Endothelial cell of umbilical vein (primary cell): Measurements from ENCODE around the gene MSX2. TPM values are rescaled to one million over a fixed set of nuclear protein-coding genes. Genes with fewer than 3 reads are reported as not detected.

Experiments used
- BruUV-seq: library from RNA; stranded (reverse); fragments of 400-500 nt; replicated peaks from 2 replicates; lab custom pipeline; 2021; lab: Mats Ljungman, UMichigan
- CTCF ChIA-PET: fragments of 300-600, 350-600 bp; sonication (Branson Sonifier 250); formaldehyde crosslinking; loops from one replicate; lab custom pipeline; 2021; ENCODE audit warnings: antibody characterized with exemption, inconsistent platforms; lab: Charles Lee
- POLR2A ChIA-PET: fragments of 300-600, 350-600 bp; sonication (Branson Sonifier 250); formaldehyde crosslinking; loops from one replicate; lab custom pipeline; 2021; ENCODE audit warnings: antibody characterized with exemption, inconsistent platforms; lab: Charles Lee
- DNase-seq: peaks from one replicate; pipeline ENCODE4 v3.0.0-alpha.2; 2011; ENCODE audit warnings: low read depth, low spot score
- FAIRE-seq: peaks from 2 replicates; lab custom pipeline; 2011; peaks lifted over from hg19 to GRCh38; lab: Jason Lieb, UNC
- H2AFZ ChIP-seq: 2 replicates; pipeline ENCODE4 v1.6.0; 2012; ENCODE audit warnings: low read depth, low read length, control low read depth, inconsistent platforms
- H3K27ac ChIP-seq: 2 replicates; pipeline ENCODE4 v1.5.1; 2011; ENCODE audit warnings: low read depth, mild to moderate bottlenecking, control low read depth, low read length, moderate library complexity; ENCODE audit not compliant: insufficient read depth
- H3K27me3 ChIP-seq, 2 experiments: 2 replicates each; pipeline versions ENCODE4 v1.6.0 to v1.6.1; 2011; ENCODE audit warnings: low read length in 2 of 2, mixed read lengths in 1 of 2; ENCODE audit not compliant: control insufficient read depth in 2 of 2, insufficient read depth in 2 of 2
- H3K36me3 ChIP-seq, 2 experiments: 2 replicates in 1 of 2; 3 replicates in 1 of 2; pipeline ENCODE4 v1.5.1; 2011; ENCODE audit warnings: low read length in 2 of 2, mild to moderate bottlenecking in 1 of 2, moderate library complexity in 1 of 2; ENCODE audit not compliant: control insufficient read depth in 2 of 2, insufficient read depth in 2 of 2; ENCODE audit errors: extremely low read depth in 1 of 2
- H3K4me1 ChIP-seq: 3 replicates; pipeline ENCODE4 v1.5.1; 2011; ENCODE audit warnings: mild to moderate bottlenecking, low read length; ENCODE audit not compliant: control insufficient read depth, insufficient read depth; ENCODE audit errors: extremely low read depth
- H3K4me2 ChIP-seq: 2 replicates; pipeline ENCODE4 v1.6.1; 2011; ENCODE audit warnings: low read length, control low read depth, mixed read lengths; ENCODE audit not compliant: insufficient read depth
- H3K4me3 ChIP-seq, 3 experiments: fragments of 200-600 bp in 1 of 3; sonication (generic), shearing (Covaris generic) in 1 of 3; replicated peaks in 1 of 3; 2 replicates each; pipeline ENCODE4 v1.5.1; 2011 to 2016; ENCODE audit warnings: control low read depth in 3 of 3, low read length in 3 of 3, mild to moderate bottlenecking in 2 of 3, inconsistent platforms in 1 of 3, low read depth in 1 of 3, moderate library complexity in 1 of 3; ENCODE audit not compliant: insufficient read depth in 1 of 3
- H3K79me2 ChIP-seq: 2 replicates; pipeline ENCODE4 v1.6.0; 2012; ENCODE audit warnings: low read length, inconsistent platforms; ENCODE audit not compliant: control insufficient read depth, insufficient read depth
- H3K9ac ChIP-seq: replicated peaks from 2 replicates; pipeline ENCODE3; 2011; ENCODE audit warnings: low read length, control low read depth; ENCODE audit not compliant: insufficient read depth; ENCODE audit errors: extremely low read depth
- H3K9me1 ChIP-seq: replicated peaks from 3 replicates; pipeline ENCODE4 v1.6.0; 2011; ENCODE audit warnings: mild to moderate bottlenecking, low read length; ENCODE audit not compliant: control insufficient read depth, insufficient read depth; ENCODE audit errors: extremely low read depth
- H3K9me3 ChIP-seq: replicated peaks from 2 replicates; pipeline ENCODE4 v1.5.1; 2012; ENCODE audit warnings: low read length, inconsistent platforms; ENCODE audit not compliant: control insufficient read depth, insufficient read depth
- H4K20me1 ChIP-seq: replicated peaks from 2 replicates; pipeline ENCODE3; 2011; ENCODE audit warnings: mild to moderate bottlenecking, low read length; ENCODE audit not compliant: control insufficient read depth, insufficient read depth; ENCODE audit errors: extremely low read depth
- EZH2 ChIP-seq: IDR thresholded peaks from 2 replicates; pipeline ENCODE4 v1.6.1; 2012; ENCODE audit warnings: borderline replicate concordance, low read depth, mild to moderate bottlenecking, moderate library complexity, low read length, inconsistent platforms; ENCODE audit not compliant: severe bottlenecking
- FOS ChIP-seq: IDR thresholded peaks from 2 replicates; pipeline ENCODE4 v1.6.1; 2011; ENCODE audit warnings: mild to moderate bottlenecking, low read length, moderate library complexity, borderline replicate concordance; ENCODE audit not compliant: insufficient read depth
- GATA2 ChIP-seq: IDR thresholded peaks from 2 replicates; pipeline ENCODE4 v1.7.0; 2011; ENCODE audit warnings: low read depth, mild to moderate bottlenecking, moderate library complexity, mixed read lengths, low read length; ENCODE audit not compliant: insufficient read length, insufficient read depth
- JUN ChIP-seq: IDR thresholded peaks from 2 replicates; pipeline ENCODE4 v1.6.1; 2011; ENCODE audit warnings: borderline replicate concordance, low read depth; ENCODE audit not compliant: insufficient read length, insufficient read depth
- MAX ChIP-seq: IDR thresholded peaks from 2 replicates; pipeline ENCODE4 v1.6.1; 2011; ENCODE audit not compliant: insufficient read depth, insufficient read length
- MYC ChIP-seq: IDR thresholded peaks from one replicate; pipeline ENCODE4 v1.6.1; 2011; ENCODE audit warnings: mild to moderate bottlenecking, low read depth, low read length
- POLR2A ChIP-seq: IDR thresholded peaks from 2 replicates; pipeline ENCODE4 v1.6.1; 2012; ENCODE audit warnings: low read depth, mild to moderate bottlenecking, control low read depth, low read length
- POLR2AphosphoS5 ChIP-seq: IDR thresholded peaks from 2 replicates; pipeline ENCODE4 v1.6.1; 2012; ENCODE audit warnings: low read depth, mild to moderate bottlenecking, control low read depth, low read length, moderate library complexity; ENCODE audit not compliant: insufficient read depth
- dilution Hi-C: fragments of 300-500 bp; cut with MboI; formaldehyde crosslinking; loops from one replicate; pipeline ENCODE4 v1.15.0; 2019; ENCODE audit warnings: low sequenced_read_pairs; ENCODE audit not compliant: extremely low pct_ligation_motif_present
- intact Hi-C: fragments of 100-400 bp; cut with micrococcal nuclease; formaldehyde crosslinking; loops from one replicate; pipeline ENCODE4 v1.10.0; 2022
- polyA plus RNA-seq, 4 experiments: library from polyadenylated mRNA; depleted of rRNA in 3 of 4; stranded (reverse) in 3 of 4; unstranded in 1 of 4; fragments of >200 nt; gene quantifications; 2 replicates each; pipeline versions ENCODE4 v1.2.1 to v1.2.3, GENCODE V29; 2011 to 2012; ENCODE audit warnings: missing spikeins in 1 of 4
- total RNA-seq: library from RNA; stranded (reverse); gene quantifications from 2 replicates; pipeline ENCODE4 v1.2.3, GENCODE V29; 2021
- TF ChIP-seq, protein P1 (sequence below), 2 donors: IDR thresholded peaks; 1 replicate in 1 of 2; 2 replicates in 1 of 2; pipeline ENCODE4 v1.5.1; 2011; ENCODE audit warnings: low read length in 2 of 2, mild to moderate bottlenecking in 2 of 2, moderate library complexity in 2 of 2, control low read depth in 1 of 2, inconsistent platforms in 1 of 2, low read depth in 1 of 2; ENCODE audit not compliant: insufficient read depth in 1 of 2; ENCODE audit errors: extremely low read depth in 1 of 2

MSX2 gene
- total and polyA plus RNA-seq, 2 donors (not counting 3 experiments of a cell fraction or from before 2014, with no cell fraction given) = not detected

- FAIRE-seq = no peak
- CTCF ChIA-PET = no interaction called here
These were observed 15.7 kb upstream of the MSX2 start for GRCh38 chr5:174708476-174709207.

More at GRCh38 chr5:174708476-174709207, 15.7 kb upstream of the MSX2 start:
- H3K4me3 ChIP-seq = no peak overlapping the region
- no peaks in the 10 kb centered on the region for H3K79me2 ChIP-seq
- H3K4me1 ChIP-seq = no peaks in the 10 kb centered on the region
- no peaks in the 10 kb centered on the region for H3K27me3 ChIP-seq
- no peak overlapping the region for H3K9ac ChIP-seq
- POLR2A ChIA-PET = no interaction called here
- no peak overlapping the region for H3K27ac ChIP-seq
- BruUV-seq = no TSS peak
- H3K36me3 ChIP-seq = no peaks in the 10 kb centered on the region
- peaks cover 2% of the 10 kb centered on the region for H3K9me3 ChIP-seq
- no peaks in the 10 kb centered on the region for H3K9me1 ChIP-seq
- TF ChIP-seq MYC = no peak
- TF ChIP-seq POLR2A = no peak
- TF ChIP-seq GATA2 = no peak
- TF ChIP-seq FOS = no peak
- no peak for TF ChIP-seq MAX
- no peak for TF ChIP-seq POLR2AphosphoS5
- TF ChIP-seq, protein P1, sequence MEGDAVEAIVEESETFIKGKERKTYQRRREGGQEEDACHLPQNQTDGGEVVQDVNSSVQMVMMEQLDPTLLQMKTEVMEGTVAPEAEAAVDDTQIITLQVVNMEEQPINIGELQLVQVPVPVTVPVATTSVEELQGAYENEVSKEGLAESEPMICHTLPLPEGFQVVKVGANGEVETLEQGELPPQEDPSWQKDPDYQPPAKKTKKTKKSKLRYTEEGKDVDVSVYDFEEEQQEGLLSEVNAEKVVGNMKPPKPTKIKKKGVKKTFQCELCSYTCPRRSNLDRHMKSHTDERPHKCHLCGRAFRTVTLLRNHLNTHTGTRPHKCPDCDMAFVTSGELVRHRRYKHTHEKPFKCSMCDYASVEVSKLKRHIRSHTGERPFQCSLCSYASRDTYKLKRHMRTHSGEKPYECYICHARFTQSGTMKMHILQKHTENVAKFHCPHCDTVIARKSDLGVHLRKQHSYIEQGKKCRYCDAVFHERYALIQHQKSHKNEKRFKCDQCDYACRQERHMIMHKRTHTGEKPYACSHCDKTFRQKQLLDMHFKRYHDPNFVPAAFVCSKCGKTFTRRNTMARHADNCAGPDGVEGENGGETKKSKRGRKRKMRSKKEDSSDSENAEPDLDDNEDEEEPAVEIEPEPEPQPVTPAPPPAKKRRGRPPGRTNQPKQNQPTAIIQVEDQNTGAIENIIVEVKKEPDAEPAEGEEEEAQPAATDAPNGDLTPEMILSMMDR (IDR thresholded peaks at IDR 0.05; ENCODE audit: extremely low read depth in 1 of 2, insufficient read depth in 1 of 2, low read depth in 1 of 2, low read length in 2 of 2) = no peak
- TF ChIP-seq JUN = no peak
- TF ChIP-seq EZH2 = no peak
- no peak overlapping the region for H3K4me2 ChIP-seq
- DNase-seq = no peak
- intact Hi-C loops (no loop called here), dilution Hi-C loops (no loop called here)
- no peaks in the 10 kb centered on the region for H4K20me1 ChIP-seq
- H2AFZ ChIP-seq = no peak overlapping the region
